Endothelial cell (in vitro differentiated cells): ENCODE measurements around the gene SLC9A1. TPM values are rescaled to one million over a fixed set of nuclear protein-coding genes. Genes with fewer than 3 reads are reported as not detected.

ENCODE experiments used
- DNase-seq: peaks from one replicate; pipeline ENCODE4 v3.0.0; 2021; ENCODE audit warnings: low spot score
- H3K27ac Mint-ChIP-seq: one replicate; pipeline ENCODE4 v1.8.0; 2021; ENCODE audit warnings: mixed read lengths, inconsistent platforms; ENCODE audit not compliant: unreplicated experiment
- H3K27me3 Mint-ChIP-seq: one replicate; pipeline ENCODE4 v1.8.0; 2021; ENCODE audit warnings: mild to moderate bottlenecking, moderate library complexity, mixed read lengths, inconsistent platforms; ENCODE audit not compliant: unreplicated experiment
- H3K36me3 Mint-ChIP-seq: one replicate; pipeline ENCODE4 v1.8.0; 2021; ENCODE audit warnings: mild to moderate bottlenecking, low read depth, mixed read lengths, inconsistent platforms; ENCODE audit not compliant: unreplicated experiment
- H3K4me1 Mint-ChIP-seq: one replicate; pipeline ENCODE4 v1.8.0; 2021; ENCODE audit warnings: mild to moderate bottlenecking, mixed read lengths, inconsistent platforms; ENCODE audit not compliant: unreplicated experiment
- H3K4me3 Mint-ChIP-seq: one replicate; pipeline ENCODE4 v1.8.0; 2021; ENCODE audit warnings: mild to moderate bottlenecking, mixed read lengths, inconsistent platforms; ENCODE audit not compliant: unreplicated experiment
- H3K9me3 Mint-ChIP-seq: one replicate; pipeline ENCODE4 v1.8.0; 2021; ENCODE audit warnings: mixed read lengths, inconsistent platforms; ENCODE audit not compliant: unreplicated experiment
- CTCF ChIP-seq: fragments of 200-600 bp; sonication (generic); IDR thresholded peaks from one replicate; pipeline ENCODE4 v1.5.0; 2021; ENCODE audit warnings: antibody characterized with exemption; ENCODE audit not compliant: unreplicated experiment
- total RNA-seq: library from RNA; stranded (reverse); fragmentation: NEBNext Ultra II Directional; extraction: Animal tissue kit (Norgen Biotek cat#: 25700); gene quantifications from one replicate; pipeline ENCODE4 v1.2.1, GENCODE V29; 2021; ENCODE audit not compliant: unreplicated experiment

SLC9A1 gene
- total RNA-seq, 1 donor from 2014 or later = 96.2 TPM

DNA sequence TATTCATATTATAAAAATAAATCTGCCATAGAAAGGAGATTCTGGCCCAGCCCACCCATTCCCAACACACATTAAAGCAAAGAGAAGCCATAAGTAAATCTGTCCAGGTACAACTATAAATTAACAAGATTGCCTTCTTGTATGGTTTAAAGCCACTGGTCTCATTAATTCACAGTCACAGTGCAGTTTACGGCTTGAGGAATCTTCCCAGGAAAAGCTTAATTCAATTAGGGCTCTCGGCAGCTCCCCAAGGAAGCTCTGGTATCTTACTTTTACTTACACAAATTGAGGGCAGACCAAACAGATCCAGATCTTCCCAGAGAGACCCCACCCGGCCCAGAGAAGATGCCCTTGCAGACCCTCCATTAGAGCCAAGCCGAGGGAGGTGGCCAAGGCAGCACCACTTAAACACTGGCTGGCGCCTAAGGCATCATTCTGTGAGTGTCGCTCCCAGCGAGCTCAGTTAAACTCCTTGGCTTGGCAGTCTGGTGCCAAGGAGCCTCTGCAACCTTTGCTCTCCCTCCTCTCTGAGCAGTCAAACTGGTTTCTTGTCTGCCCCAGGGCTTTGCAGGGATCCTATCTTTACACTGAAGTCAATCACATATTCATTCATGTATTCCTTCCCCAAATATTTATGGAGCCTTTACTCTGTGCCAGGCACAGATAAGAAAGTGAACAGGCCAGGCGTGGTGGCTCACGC, 10.7 kb downstream of the SLC9A1 start:
- TF ChIP-seq CTCF = no peak
- Mint-ChIP-seq H3K27ac (no peak overlapping the region), H3K4me1 (peaks cover 46% of the 10 kb centered on the region), H3K27me3 (peaks cover 6% of the 10 kb centered on the region), H3K4me3 (no peak overlapping the region), H3K9me3 (no peaks in the 10 kb centered on the region), H3K36me3 (peaks cover 31% of the 10 kb centered on the region)
- no peak for DNase-seq

- no peak overlapping the region for H3K27ac Mint-ChIP-seq
- DNase-seq = no peak
- H3K4me1 Mint-ChIP-seq = peaks cover 46% of the 10 kb centered on the region
Measured at GRCh38 chr1:27143401-27143800, 11.5 kb downstream of the SLC9A1 start.

GRCh38 chr1:27142464-27142863, 12.5 kb downstream of the SLC9A1 start:
- no peak overlapping the region for H3K4me3 Mint-ChIP-seq
- no peaks in the 10 kb centered on the region for H3K9me3 Mint-ChIP-seq
- peak overlapping the region; percentile 69 for H3K27ac Mint-ChIP-seq
- H3K4me1 Mint-ChIP-seq = peaks cover 51% of the 10 kb centered on the region
- H3K36me3 Mint-ChIP-seq = peaks cover 24% of the 10 kb centered on the region
- DNase-seq = no peak
- no peak for TF ChIP-seq CTCF
- peaks cover 12% of the 10 kb centered on the region for H3K27me3 Mint-ChIP-seq

More at GRCh38 chr1:27143401-27143800, 11.5 kb downstream of the SLC9A1 start:
- peaks cover 11% of the 10 kb centered on the region for H3K27me3 Mint-ChIP-seq
- H3K36me3 Mint-ChIP-seq = peaks cover 29% of the 10 kb centered on the region
- no peak for TF ChIP-seq CTCF
- H3K4me3 Mint-ChIP-seq = no peak overlapping the region
- H3K9me3 Mint-ChIP-seq = no peaks in the 10 kb centered on the region

GRCh38 chr1:27141266-27142003, 13.5 kb downstream of the SLC9A1 start:
- no peak for DNase-seq
- peaks cover 16% of the 10 kb centered on the region for H3K27me3 Mint-ChIP-seq
- H3K27ac Mint-ChIP-seq = no peak overlapping the region
- no peaks in the 10 kb centered on the region for H3K9me3 Mint-ChIP-seq
- peaks cover 61% of the 10 kb centered on the region for H3K4me1 Mint-ChIP-seq
- H3K4me3 Mint-ChIP-seq = no peak overlapping the region
- TF ChIP-seq CTCF = no peak
- peaks cover 24% of the 10 kb centered on the region for H3K36me3 Mint-ChIP-seq

DNA sequence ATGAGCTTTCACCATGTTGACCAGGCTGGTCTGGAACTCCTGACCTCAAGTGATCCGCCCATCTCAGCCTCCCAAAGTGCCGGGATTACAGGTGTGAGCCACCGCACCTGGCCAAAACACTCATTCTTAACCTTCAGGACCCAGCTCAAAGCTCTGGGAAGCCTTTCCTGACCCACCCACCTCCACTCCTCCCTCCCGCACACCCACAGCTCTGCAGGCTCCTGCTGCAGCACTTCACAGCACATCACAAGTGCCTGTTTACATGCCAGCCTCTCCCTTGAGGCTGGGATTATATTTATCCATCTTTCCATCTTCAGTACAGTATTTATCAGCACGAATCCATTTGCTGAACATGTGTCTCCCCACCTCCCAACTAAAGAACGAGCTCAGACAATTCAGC, 14.9 kb downstream of the SLC9A1 start:
- peaks cover 15% of the 10 kb centered on the region for H3K27me3 Mint-ChIP-seq
- no peak for DNase-seq
- no peak overlapping the region for H3K4me3 Mint-ChIP-seq
- peaks cover 23% of the 10 kb centered on the region for H3K36me3 Mint-ChIP-seq
- peaks cover 68% of the 10 kb centered on the region for H3K4me1 Mint-ChIP-seq
- TF ChIP-seq CTCF = no peak
- no peak overlapping the region for H3K27ac Mint-ChIP-seq
- H3K9me3 Mint-ChIP-seq = no peaks in the 10 kb centered on the region
